ENCODE data around the gene LIN7C.
"Not testable (repeated sequence)": the region's sequence is repeated elsewhere in the genome, so short reads cannot be mapped to it uniquely, and the experiment has no call there.

Gene LIN7C

GRCh38 chr11:27459191-27459590, 47.4 kb downstream of the LIN7C start:
- Mint-ChIP-seq H3K9me3 (no peaks in the 10 kb centered on the region), H3K27me3 (no peaks in the 10 kb centered on the region), H3K4me3 (no peak overlapping the region), H3K4me1 (ENCODE audit: low read depth) (peaks cover 5% of the 10 kb centered on the region), H3K36me3 (ENCODE audit: low read depth) (no peaks in the 10 kb centered on the region), H3K27ac (no peak overlapping the region)
- intact Hi-C loops (cut with micrococcal nuclease): no loop called here

GRCh38 chr11:27458182-27458581, 48.4 kb downstream of the LIN7C start:
- H3K27me3 Mint-ChIP-seq: no peaks in the 10 kb centered on the region
- H3K27ac Mint-ChIP-seq: no peak overlapping the region
- no peak overlapping the region for H3K4me3 Mint-ChIP-seq
- H3K36me3 Mint-ChIP-seq (ENCODE audit: low read depth): no peaks in the 10 kb centered on the region
- peaks cover 4% of the 10 kb centered on the region for H3K4me1 Mint-ChIP-seq (ENCODE audit: low read depth)
- H3K9me3 Mint-ChIP-seq: no peaks in the 10 kb centered on the region
- intact Hi-C loops (cut with micrococcal nuclease): no loop called here

DNA sequence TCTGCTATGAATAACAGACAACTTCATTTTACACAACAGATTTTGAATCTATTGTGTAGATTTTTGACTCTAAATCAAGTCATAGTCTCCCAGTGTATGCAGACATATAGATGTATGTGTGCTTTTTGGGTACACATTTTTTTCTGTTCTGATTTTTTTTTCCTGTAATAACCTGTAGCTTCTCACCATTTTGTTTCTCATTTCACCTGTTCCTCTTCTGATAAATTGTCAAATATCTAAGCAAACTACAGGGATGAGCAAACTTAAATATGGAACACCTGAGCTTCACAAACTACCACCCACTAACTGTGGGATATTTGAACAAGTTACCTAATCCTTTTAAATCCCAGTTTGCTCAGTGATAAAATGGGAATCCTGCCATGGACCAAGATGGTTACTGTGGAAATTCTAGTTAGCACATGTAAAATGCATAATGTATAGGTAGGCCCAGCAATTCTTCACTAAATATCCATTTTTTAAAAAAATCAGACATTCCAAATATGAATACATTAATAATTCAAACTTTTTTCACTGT, 49.7 kb downstream of the LIN7C start:
- H3K27me3 Mint-ChIP-seq: no peaks in the 10 kb centered on the region
- H3K4me1 Mint-ChIP-seq (ENCODE audit: low read depth): no peaks in the 10 kb centered on the region
- intact Hi-C loops (cut with micrococcal nuclease): no loop called here
- no peaks in the 10 kb centered on the region for H3K9me3 Mint-ChIP-seq
- H3K36me3 Mint-ChIP-seq (ENCODE audit: low read depth): no peaks in the 10 kb centered on the region
- H3K27ac Mint-ChIP-seq: no peak overlapping the region
- no peak overlapping the region for H3K4me3 Mint-ChIP-seq

GRCh38 chr11:27456140-27456794, 50.3 kb downstream of the LIN7C start:
- intact Hi-C loops (cut with micrococcal nuclease): no loop called here
- Mint-ChIP-seq H3K27ac (no peak overlapping the region), H3K4me3 (no peak overlapping the region), H3K27me3 (no peaks in the 10 kb centered on the region), H3K9me3 (no peaks in the 10 kb centered on the region), H3K4me1 (ENCODE audit: low read depth) (no peaks in the 10 kb centered on the region), H3K36me3 (ENCODE audit: low read depth) (no peaks in the 10 kb centered on the region)

DNA sequence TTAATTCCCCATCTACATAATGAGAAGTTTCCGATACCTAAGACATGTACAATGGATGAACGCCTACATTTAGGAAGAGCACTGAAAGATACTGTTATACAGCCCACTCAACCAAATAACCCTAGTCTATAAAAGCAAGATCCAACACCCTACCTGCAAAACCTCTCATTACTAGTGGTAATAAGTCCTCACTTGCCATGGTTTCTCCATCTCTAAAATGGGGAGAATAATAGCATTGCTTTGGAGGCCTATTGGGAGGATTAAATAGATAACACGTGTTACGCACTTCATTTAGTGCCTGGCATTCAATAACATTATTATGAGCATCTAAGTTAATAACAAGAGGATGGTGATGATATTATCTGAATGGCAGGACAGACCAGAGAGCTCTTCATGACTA, 50.9 kb downstream of the LIN7C start:
- H3K27me3 Mint-ChIP-seq: no peaks in the 10 kb centered on the region
- intact Hi-C loops (cut with micrococcal nuclease): no loop called here
- no peak overlapping the region for H3K27ac Mint-ChIP-seq
- H3K36me3 Mint-ChIP-seq (ENCODE audit: low read depth): no peaks in the 10 kb centered on the region
- no peaks in the 10 kb centered on the region for H3K9me3 Mint-ChIP-seq
- H3K4me1 Mint-ChIP-seq (ENCODE audit: low read depth): no peaks in the 10 kb centered on the region
- no peak overlapping the region for H3K4me3 Mint-ChIP-seq

DNA sequence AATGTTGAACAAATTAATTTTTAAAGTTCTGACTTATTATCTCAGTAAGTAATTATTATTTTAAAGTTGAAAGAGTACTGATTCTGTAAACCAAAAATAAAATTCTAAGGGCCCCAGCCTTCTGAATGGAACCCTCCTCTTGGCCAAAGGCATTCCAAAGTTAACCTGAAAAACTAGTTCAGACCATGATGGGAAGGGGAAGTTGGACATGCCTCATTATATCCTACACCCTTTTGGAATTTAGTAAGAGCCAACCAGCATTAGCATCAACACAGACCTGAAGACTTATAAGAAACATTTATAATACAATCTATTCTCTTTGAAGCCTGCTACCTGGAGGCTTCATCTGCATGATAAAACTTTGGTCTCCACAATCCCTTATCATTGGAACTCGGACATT, 52.9 kb downstream of the LIN7C start:
- no peaks in the 10 kb centered on the region for H3K4me1 Mint-ChIP-seq (ENCODE audit: low read depth)
- intact Hi-C loops (cut with micrococcal nuclease): no loop called here
- no peaks in the 10 kb centered on the region for H3K9me3 Mint-ChIP-seq
- H3K36me3 Mint-ChIP-seq (ENCODE audit: low read depth): no peaks in the 10 kb centered on the region
- H3K4me3 Mint-ChIP-seq: no peak overlapping the region
- H3K27me3 Mint-ChIP-seq: no peaks in the 10 kb centered on the region
- no peak overlapping the region for H3K27ac Mint-ChIP-seq

DNA sequence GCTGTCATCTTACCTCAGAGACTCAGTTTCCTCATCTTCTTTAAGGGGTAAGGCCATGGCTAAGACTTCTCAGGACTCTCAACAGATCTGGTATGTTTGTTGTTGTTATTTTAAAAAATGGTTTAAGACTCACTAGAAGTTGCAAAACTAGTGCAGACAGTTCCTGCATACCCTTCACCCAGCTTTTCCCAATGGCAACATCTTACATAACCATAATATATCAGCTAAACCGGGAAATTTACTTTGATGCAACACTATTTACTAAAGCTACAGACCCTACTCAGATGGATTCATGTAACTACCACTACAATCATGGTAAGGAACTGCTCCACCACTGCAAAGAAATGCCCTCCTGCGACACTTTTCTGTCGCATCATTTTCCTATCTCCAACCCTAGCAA, 54.4 kb downstream of the LIN7C start:
- no peak overlapping the region for H3K4me3 Mint-ChIP-seq
- H3K27ac Mint-ChIP-seq: no peak overlapping the region
- H3K36me3 Mint-ChIP-seq (ENCODE audit: low read depth): no peaks in the 10 kb centered on the region
- H3K9me3 Mint-ChIP-seq: no peaks in the 10 kb centered on the region
- no peaks in the 10 kb centered on the region for H3K27me3 Mint-ChIP-seq
- intact Hi-C loops (cut with micrococcal nuclease): no loop called here
- H3K4me1 Mint-ChIP-seq (ENCODE audit: low read depth): no peaks in the 10 kb centered on the region

DNA sequence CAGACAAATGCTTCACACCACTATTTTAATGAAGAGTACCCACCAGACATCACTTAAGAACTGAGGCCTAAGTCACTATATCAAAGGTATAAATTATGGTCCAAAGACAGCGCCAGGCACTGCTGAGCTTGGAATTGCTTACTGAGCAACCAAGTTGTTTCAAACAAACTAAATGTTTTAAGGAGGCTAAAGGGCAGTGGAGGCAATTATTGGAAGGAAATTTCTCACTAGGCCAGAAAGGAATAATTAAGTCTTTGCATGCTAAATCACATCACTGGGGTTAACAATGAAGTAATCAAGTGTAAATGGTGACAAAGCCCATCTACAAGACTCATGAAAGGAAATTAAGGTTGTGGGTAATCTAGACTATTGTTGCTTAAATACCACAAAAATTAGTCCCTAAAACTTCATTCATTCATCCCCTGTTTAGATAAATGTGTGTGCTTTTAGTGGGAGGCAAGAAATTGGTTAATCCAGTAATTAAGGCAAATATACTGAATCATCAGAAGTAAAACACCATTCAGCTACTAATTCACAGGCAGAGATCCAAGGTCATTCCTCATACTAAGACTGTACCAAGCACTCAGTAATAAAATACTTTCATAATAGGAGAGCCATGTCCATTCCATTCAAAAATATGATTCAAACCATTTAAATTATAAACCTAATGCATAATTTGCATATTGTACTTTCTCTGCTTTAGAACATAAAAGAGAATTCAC, 55.2 kb downstream of the LIN7C start:
- intact Hi-C loops (cut with micrococcal nuclease): no loop called here
- Mint-ChIP-seq H3K36me3 (ENCODE audit: low read depth) (no peaks in the 10 kb centered on the region), H3K27me3 (no peaks in the 10 kb centered on the region), H3K9me3 (no peaks in the 10 kb centered on the region), H3K27ac (no peak overlapping the region), H3K4me3 (no peak overlapping the region), H3K4me1 (ENCODE audit: low read depth) (no peaks in the 10 kb centered on the region)

- H3K27me3 Mint-ChIP-seq; H3K4me3 Mint-ChIP-seq; H3K36me3 Mint-ChIP-seq (ENCODE audit: low read depth); H3K9me3 Mint-ChIP-seq; H3K4me1 Mint-ChIP-seq (ENCODE audit: low read depth); H3K27ac Mint-ChIP-seq; intact Hi-C loops (cut with micrococcal nuclease): not testable (repeated sequence)
Measured at GRCh38 chr11:27448184-27448540, 58.4 kb downstream of the LIN7C start.

GRCh38 chr11:27447288-27448183, 59.0 kb downstream of the LIN7C start:
- no peaks in the 10 kb centered on the region for H3K36me3 Mint-ChIP-seq (ENCODE audit: low read depth)
- H3K27me3 Mint-ChIP-seq: no peaks in the 10 kb centered on the region
- H3K27ac Mint-ChIP-seq: no peak overlapping the region
- intact Hi-C loops (cut with micrococcal nuclease): no loop called here
- no peak overlapping the region for H3K4me3 Mint-ChIP-seq
- no peaks in the 10 kb centered on the region for H3K9me3 Mint-ChIP-seq
- no peaks in the 10 kb centered on the region for H3K4me1 Mint-ChIP-seq (ENCODE audit: low read depth)

DNA sequence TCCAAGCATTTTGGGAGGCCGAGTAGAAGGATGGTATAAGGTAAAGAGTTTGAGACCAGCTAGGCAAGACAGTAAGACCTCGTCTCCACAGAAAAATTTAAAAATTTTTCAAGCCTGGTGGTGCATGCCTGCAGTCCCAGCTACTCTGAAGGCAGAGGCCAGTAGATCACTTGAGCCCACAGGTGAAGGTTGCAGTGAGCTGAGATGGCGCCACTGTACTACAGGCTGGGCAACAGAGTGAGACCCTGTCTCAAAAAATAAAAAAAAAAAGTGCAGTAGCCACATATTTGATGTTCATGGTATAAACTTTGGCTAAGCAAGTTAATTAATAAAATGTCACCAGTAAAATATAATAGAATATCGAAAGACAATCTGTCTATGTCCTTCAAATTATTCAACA, 60.9 kb downstream of the LIN7C start:
- Mint-ChIP-seq H3K27ac (no peak overlapping the region), H3K27me3 (peaks cover 1% of the 10 kb centered on the region), H3K4me1 (ENCODE audit: low read depth) (no peaks in the 10 kb centered on the region), H3K4me3 (no peak overlapping the region), H3K36me3 (ENCODE audit: low read depth) (no peaks in the 10 kb centered on the region), H3K9me3 (no peaks in the 10 kb centered on the region)
- intact Hi-C loops (cut with micrococcal nuclease): no loop called here

DNA sequence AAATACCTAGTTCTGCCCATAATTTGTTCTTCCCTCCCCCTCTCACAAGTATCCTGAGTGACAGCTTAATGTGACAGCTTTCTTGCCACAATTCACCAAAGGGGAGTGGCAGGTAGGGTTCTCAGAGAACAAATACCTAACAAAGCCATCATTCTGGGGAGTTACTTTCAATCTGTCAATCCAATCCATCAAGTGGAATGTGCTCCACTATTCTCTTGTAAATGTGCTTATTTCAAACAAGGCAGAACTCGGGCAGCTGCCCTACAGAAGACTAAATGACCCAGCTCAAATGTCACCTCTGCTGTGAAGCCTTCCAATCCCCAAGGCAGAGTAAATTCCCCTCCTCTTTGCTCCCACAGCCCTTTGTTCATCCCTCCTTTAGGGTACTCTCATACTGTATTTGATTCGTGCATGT, 61.8 kb downstream of the LIN7C start:
- Mint-ChIP-seq H3K27ac (no peak overlapping the region), H3K36me3 (ENCODE audit: low read depth) (no peaks in the 10 kb centered on the region), H3K9me3 (no peaks in the 10 kb centered on the region), H3K4me3 (no peak overlapping the region), H3K27me3 (peaks cover 1% of the 10 kb centered on the region), H3K4me1 (ENCODE audit: low read depth) (no peaks in the 10 kb centered on the region)
- intact Hi-C loops (cut with micrococcal nuclease): no loop called here

All from dendritic cell treated with granulocyte-macrophage colony-stimulating factor and Interleukin-4, amounts not matched to agents 40 ng/mL and 50 ng/mL, for 4 days (primary cell).